ENCODE data around the gene TMOD1. TPM values are rescaled to one million over a fixed set of nuclear protein-coding genes. Genes with fewer than 3 reads are reported as not detected.
A peak's percentile ranks its signal among the peaks of the same experiment; 100 is the strongest.

The TMOD1 gene
- total and polyA plus RNA-seq, 10 of the 15 experiments (the other 5 are each of a cell fraction or from before 2014, with no cell fraction given) = 4.0 to 44.1 (median 15.4) TPM

DNA sequence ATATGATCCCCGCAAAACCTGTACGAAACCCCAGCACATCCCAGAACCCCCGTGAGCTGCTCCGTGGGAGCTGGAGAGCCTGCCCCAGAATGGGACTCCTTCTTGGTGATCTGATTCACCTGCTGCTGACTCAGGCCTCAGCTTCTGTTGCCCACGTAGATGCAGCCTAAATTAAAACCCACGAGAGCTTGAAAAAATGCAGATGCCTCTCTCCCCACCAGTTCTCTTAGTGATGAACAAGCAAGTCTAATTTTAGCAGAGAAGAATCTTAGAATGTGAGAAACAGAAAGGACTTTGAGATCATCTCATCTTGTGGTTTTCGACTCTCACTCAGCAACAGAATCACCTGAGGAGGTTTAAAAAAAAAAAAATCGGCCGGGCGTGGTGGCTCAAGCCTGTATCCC lies 57.6 kb downstream of the TMOD1 start (continued):
- TF ChIP-seq TAF1 (IDR thresholded peaks at IDR 0.05; ENCODE audit: borderline replicate concordance, low read depth, low read length) (no peak; the same call in 1 of the 2 replicates), KDM1A (IDR thresholded peaks at IDR 0.05; ENCODE audit: borderline replicate concordance) (no peak), GABPA (IDR thresholded peaks at IDR 0.05; ENCODE audit: low read depth) (no peak), IKZF2 (IDR thresholded peaks at IDR 0.05) (peak; percentile 18 to 33; a peak in 2 of 4 replicates), CREB1 (IDR thresholded peaks at IDR 0.05; ENCODE audit: low read depth) (peak; percentile 52), MTA3 (IDR thresholded peaks at IDR 0.05; ENCODE audit: borderline replicate concordance, low read length) (no peak), WRNIP1 (IDR thresholded peaks at IDR 0.05; ENCODE audit: borderline replicate concordance, low read depth, low read length) (no peak), POU2F2 (IDR thresholded peaks at IDR 0.05; ENCODE audit: borderline replicate concordance, low read depth, low read length) (peak; percentile 65; the same call in 1 of the 3 replicates), JUND (IDR thresholded peaks at IDR 0.05; ENCODE audit: low read depth, low read length) (0 out of 2 replicates have a peak, but pooled peaks have one; percentile 23), ASH2L (IDR thresholded peaks at IDR 0.05; ENCODE audit: borderline replicate concordance, low read depth) (no peak), BCLAF1 (IDR thresholded peaks at IDR 0.05) (no peak), STAT1 (conservative IDR thresholded peaks at IDR 0.05) (no peak), PAX5 (IDR thresholded peaks at IDR 0.05; ENCODE audit: borderline replicate concordance, low read depth, low read length) (no peak), USF1 (IDR thresholded peaks at IDR 0.05; ENCODE audit: borderline replicate concordance, extremely low read length, insufficient read depth, low read depth, low read length) (no peak), ZNF207 (IDR thresholded peaks at IDR 0.05; ENCODE audit: borderline replicate concordance) (no peak), STAT3 (IDR thresholded peaks at IDR 0.05; ENCODE audit: low read depth, low read length) (no peak), NFYB (IDR thresholded peaks at IDR 0.05; ENCODE audit: insufficient read depth, low read depth, low read length) (no peak), MEF2B (IDR thresholded peaks at IDR 0.05; ENCODE audit: partially characterized antibody, poor library complexity, severe bottlenecking) (peak; percentile 79), IRF4 (IDR thresholded peaks at IDR 0.05; ENCODE audit: low read depth, low read length) (no peak), ZBED1 (IDR thresholded peaks at IDR 0.05; ENCODE audit: borderline replicate concordance) (0 out of 2 replicates have a peak, but pooled peaks have one; percentile 23), NBN (IDR thresholded peaks at IDR 0.05) (peak; percentile 70), HDAC6 (IDR thresholded peaks at IDR 0.05; ENCODE audit: unreplicated experiment) (no peak)
- TF ChIP-seq, protein P1, sequence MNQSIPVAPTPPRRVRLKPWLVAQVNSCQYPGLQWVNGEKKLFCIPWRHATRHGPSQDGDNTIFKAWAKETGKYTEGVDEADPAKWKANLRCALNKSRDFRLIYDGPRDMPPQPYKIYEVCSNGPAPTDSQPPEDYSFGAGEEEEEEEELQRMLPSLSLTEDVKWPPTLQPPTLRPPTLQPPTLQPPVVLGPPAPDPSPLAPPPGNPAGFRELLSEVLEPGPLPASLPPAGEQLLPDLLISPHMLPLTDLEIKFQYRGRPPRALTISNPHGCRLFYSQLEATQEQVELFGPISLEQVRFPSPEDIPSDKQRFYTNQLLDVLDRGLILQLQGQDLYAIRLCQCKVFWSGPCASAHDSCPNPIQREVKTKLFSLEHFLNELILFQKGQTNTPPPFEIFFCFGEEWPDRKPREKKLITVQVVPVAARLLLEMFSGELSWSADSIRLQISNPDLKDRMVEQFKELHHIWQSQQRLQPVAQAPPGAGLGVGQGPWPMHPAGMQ (IDR thresholded peaks at IDR 0.05; ENCODE audit: borderline replicate concordance) = no peak
- TF ChIP-seq, protein P2, sequence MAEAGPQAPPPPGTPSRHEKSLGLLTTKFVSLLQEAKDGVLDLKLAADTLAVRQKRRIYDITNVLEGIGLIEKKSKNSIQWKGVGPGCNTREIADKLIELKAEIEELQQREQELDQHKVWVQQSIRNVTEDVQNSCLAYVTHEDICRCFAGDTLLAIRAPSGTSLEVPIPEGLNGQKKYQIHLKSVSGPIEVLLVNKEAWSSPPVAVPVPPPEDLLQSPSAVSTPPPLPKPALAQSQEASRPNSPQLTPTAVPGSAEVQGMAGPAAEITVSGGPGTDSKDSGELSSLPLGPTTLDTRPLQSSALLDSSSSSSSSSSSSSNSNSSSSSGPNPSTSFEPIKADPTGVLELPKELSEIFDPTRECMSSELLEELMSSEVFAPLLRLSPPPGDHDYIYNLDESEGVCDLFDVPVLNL (IDR thresholded peaks at IDR 0.05; ENCODE audit: low read depth, low read length) = no peak
- TF ChIP-seq, protein P3, sequence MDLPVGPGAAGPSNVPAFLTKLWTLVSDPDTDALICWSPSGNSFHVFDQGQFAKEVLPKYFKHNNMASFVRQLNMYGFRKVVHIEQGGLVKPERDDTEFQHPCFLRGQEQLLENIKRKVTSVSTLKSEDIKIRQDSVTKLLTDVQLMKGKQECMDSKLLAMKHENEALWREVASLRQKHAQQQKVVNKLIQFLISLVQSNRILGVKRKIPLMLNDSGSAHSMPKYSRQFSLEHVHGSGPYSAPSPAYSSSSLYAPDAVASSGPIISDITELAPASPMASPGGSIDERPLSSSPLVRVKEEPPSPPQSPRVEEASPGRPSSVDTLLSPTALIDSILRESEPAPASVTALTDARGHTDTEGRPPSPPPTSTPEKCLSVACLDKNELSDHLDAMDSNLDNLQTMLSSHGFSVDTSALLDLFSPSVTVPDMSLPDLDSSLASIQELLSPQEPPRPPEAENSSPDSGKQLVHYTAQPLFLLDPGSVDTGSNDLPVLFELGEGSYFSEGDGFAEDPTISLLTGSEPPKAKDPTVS (IDR thresholded peaks at IDR 0.05; ENCODE audit: low read depth, low read length) = no peak
